Hematopoietic multipotent progenitor cell treated with erythropoietin and hydrocortisone succinate and interleukin-3 and kit ligand, for 4 days (in vitro differentiated cells): ENCODE measurements around the gene P3H1.
"Not testable (repeated sequence)": the region's sequence is repeated elsewhere in the genome, so short reads cannot be mapped to it uniquely, and the experiment has no call there.

Source experiments
- DNase-seq: peaks from one replicate; pipeline ENCODE4 v3.0.0-alpha.2; 2015

P3H1 gene

GRCh38 chr1:42769811-42770210 is 3.0 kb upstream of the P3H1 start:
- DNase-seq, result no peak

DNA sequence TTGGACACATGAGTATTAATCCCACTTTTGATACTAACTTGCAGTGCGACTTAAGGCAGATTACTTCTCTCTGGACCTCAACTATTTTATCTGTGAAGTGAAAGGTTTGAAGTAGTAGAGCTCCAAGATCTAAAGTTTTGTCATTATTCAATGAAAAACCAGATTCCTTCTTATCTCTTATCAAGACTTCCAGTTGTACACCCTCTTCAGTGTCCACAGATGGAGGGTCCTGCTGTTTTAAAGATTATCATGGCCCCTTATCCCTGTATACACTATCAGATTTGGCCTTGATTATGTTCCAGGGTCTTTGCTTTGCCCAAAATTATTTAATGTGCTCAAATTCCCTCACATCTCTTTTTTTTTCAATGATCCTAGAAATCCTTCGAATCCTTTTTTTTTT is 1.3 kb upstream of the P3H1 start:
- DNase-seq, result peak; percentile 35

DNA sequence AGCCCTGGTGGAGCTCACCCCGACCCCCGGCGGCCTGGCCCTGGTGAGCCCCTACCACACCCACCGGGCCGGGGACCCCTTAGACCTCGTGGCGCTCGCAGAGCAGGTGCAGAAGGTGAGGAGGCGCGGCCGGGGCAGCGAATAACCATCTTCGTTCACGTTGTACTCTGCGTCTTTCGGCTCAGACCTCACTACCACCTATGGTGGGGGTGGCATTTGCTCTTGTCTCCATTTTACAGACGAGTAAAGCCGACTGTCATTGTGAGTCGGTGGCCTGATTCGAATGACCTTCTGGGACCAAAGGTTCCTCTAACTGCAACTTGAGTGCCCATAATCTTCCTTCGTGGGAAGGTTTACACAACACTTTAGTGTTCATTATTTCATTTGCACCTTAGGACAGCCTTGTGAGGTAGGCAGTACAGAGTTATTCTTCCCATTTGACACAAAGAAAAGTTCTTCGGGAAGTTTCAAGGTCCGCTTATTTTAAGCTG is 727 bp upstream of the P3H1 start:
- peak; percentile 65 for DNase-seq

DNA sequence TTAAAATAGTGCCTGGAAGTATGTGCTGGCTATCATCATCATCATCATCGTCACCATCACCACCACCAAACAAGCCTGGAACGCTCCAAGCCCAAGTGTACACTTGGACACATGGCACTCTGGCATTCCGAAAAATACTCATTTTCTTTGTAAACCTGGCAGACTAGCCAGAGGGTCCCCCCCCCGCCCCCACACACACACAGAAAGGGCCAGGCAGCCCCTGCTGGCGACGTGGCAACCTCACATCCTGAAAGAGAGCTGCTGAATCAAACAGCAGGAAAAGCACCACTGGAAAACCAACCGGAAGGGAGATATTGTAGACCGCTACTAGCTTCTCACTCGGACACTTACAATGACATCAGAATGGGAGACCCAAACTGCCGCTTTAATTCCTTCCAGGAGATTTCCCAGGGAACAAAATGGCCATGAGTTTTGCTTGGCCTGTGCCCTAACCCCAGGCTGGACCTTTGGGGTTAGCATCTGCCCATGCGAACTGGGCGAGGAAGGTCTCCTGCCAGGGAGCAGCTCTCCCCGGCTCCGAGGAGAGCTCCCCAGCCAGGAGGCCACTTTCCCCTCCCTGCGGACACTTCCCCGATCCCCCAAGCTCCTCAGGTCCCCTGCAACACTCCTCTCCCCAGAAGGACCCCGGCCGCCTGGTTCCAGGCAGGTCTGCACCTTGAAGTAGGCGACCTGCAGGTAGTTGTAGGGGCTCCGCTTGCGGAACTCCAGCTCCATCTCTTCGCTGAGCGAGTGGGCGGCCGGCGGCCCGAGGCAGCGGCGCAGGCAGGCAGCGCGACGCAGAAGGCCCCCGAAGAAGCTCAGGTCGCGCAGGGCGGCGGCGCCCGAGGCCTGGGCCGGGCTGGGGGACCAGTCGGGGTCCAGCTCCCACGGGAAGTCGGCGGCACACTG is 742 bp downstream of the P3H1 start:
- DNase-seq, result peak; percentile 81

DNA sequence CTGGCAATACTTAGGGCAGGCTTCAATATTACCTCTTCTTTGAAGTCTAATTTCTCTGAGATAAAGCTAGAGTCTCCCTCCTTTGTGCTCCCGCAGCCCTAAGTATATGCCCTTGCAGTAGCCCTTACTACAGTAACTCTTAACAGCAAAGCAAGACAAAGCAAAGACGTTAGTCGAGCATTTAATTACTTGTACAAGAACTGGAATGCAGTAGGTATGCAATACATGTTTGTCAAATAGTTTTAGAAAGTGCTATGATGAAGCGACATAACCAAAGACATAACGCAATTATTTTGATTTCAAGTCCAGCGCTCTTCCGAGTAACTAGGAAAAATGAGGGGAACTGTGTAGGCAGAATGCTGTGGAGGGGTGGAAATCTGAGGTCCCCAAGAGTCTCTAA is 1.6 kb downstream of the P3H1 start:
- DNase-seq, result no peak

GRCh38 chr1:42762269-42762668 is 4.6 kb downstream of the P3H1 start:
- no peak for DNase-seq

DNA sequence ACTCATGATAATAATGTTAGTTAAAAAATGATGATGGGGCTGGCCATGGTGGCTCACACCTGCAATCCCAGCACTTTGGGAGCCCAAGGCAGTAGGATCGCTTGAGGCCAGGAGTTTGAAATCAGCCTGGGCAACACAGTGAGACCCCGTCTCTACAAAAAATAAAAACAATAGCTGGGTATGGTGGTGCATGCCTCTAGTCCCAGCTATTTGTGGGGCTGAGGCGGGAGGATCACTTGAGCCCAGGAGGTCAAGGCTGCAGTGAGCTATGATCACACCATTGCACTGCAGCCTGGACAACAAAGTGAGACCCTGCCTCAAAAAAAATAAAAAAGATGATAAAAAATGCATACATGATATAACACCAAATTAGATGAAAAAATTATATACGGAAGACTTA is 5.3 kb downstream of the P3H1 start:
- DNase-seq, result no peak

DNA sequence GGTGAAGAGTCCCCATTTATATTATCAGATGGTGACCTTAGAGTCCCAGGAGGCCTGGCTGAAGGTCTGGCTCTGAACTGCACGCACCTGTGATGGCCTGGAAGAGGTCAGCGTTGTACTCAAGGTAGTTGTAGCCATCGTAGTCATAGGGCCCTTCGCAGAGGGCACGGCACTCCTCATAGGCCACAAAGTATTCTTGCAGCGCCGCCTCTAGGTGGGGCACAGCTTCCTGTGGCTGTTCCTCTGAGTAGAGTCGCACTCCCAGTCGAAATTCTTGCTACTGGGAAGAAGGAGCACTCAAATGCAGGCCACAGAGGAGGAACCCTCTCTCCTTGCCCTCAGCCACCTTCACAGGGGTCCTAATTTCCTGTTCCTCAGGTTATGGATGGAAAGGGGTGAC is 7.7 kb downstream of the P3H1 start:
- peak; percentile 50 for DNase-seq

- peak; percentile 29 for DNase-seq
Measured at GRCh38 chr1:42758641-42759040, 8.2 kb downstream of the P3H1 start.

DNA sequence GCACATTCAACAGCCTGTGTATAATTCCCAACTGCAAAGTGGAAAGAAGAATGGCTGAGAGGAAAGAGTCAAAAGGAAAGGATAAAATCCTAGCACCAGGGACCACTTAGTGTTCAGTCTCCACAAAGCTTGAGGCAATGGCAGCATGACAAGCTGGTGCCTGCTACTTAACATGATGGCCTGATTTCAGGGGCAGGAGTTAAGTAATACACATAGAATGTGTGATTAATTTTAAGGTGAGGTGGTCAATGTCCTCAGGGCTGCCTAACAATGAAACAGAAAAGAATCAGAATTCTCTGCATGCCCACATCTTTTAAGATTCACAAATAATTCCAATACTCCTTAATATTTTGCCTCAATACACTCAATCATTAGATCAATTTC is 8.9 kb downstream of the P3H1 start:
- no peak for DNase-seq

DNA sequence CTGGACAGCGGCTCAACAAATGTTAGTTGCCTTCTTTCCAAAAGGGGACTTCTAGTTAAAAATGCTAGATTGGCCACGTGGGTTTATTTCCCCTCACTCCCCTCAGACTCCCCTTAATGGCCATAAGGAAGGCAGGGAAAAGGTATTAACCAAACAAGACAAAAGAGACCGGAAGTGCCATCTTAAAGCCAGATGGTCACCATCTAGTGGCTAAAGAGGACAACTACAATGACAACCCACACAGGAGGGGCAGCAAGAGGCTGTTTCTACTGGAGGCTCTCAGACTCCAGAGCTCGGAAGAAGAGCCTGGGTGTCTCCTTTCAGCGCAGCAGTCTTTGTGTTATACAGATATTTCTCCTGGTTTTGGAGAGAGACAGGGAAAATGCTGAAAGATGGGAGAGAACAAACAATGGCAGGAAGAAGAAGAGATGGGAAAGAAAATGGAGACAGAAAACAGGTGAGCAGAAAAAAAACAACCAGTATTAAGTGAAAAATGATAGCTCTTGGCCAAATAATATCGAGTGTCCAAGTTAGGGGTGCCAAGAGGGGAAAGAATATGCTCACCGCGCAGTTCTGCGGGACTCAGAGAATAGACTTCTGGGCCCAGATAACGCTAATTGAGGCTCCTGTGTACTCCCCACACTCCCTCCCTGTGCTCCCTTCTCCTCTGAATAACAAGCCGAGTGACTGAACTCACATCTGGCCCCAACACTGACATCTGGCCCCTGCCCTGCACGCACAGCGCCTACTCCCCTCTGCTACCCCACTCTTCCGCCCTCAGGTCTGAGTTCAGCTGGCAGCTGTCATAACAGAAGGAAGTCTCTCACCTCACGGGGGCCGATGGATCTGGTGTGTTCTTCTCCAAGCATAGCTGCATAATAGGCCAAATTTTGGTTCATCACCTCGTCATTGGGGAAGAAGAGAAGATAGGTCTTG is 9.6 kb downstream of the P3H1 start:
- DNase-seq, result peak; percentile 88

- DNase-seq, result no peak
Measured at GRCh38 chr1:42753070-42753469, 13.8 kb downstream of the P3H1 start.

DNA sequence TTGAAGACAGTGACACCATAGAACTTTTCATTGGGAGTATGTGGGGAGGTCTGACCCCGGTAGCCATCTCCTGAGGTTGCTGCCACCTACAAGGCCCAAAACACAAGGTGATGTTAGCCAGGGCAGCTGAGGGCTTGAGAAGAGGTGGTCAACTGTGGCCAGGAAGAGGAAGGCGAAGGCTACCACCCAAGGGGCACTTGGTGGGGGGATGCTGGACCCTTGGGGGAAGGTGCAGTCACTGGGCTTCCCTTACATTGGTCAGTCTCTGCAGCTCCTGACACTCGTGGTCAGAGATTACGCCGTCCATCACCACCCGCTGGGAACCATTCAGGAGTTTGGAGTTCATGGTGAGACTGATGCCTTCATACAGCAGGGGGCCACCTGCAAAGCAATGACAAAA is 14.5 kb downstream of the P3H1 start:
- no peak for DNase-seq

GRCh38 chr1:42751511-42752070 is 15.2 kb downstream of the P3H1 start:
- DNase-seq, result not testable (repeated sequence)

DNA sequence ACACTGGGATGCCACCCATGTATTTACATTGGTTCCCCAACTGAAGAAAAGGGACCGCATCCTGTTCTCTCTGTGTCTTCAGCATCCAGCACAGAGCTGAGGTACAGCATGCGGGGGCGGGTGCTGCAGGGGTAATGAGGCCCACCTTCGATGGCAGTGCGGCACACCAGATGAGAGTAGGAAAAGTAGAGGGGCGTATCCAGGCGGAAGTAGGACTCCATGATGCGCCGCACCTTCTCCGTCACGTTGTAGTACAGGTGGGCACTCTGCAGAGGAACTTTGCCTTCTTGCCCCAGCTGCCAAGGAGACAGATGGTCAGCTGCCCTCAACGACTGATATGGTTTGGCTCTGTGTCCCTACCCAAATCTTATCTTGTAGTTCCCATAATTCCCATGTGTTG is 16.8 kb downstream of the P3H1 start:
- DNase-seq, result no peak

GRCh38 chr1:42748461-42749410 is 18.1 kb downstream of the P3H1 start:
- no peak for DNase-seq

- no peak for DNase-seq
Measured at GRCh38 chr1:42748021-42748420, 18.8 kb downstream of the P3H1 start.

GRCh38 chr1:42747125-42747524 is 19.7 kb downstream of the P3H1 start:
- DNase-seq, result peak; percentile 72

DNA sequence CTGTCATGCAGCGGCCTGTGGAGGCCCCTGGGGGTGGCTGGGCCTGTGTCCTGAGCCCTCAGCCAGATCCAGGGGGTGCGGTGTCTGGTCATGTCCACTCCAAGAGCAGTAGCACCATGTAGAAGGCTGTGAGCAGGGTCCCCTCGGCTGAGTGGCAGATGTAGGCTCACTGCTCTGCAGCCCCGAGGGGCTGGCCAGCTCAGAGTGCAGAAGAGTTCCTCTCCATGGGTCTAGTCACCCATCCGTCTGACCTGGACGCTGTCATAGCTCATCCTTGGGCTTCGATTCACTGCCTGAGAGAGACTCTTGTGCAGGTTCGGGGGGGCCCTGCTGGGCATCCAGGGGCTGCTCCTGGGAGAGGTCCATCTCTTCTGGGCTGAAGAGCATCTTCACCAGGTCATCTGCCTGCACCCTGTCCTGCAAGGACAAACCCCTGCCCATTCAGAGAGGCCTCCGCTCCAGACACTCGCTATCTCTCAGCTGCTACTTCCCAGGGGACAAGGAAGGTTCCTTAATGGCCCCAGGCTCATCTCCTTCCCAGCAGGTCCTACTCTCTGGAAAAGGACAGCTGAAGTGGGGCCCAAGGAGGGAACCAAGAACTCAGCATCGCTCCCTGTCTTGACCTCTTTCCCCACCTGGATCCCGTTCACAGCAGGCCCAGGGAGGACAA is 20.3 kb downstream of the P3H1 start:
- DNase-seq, result no peak

DNA sequence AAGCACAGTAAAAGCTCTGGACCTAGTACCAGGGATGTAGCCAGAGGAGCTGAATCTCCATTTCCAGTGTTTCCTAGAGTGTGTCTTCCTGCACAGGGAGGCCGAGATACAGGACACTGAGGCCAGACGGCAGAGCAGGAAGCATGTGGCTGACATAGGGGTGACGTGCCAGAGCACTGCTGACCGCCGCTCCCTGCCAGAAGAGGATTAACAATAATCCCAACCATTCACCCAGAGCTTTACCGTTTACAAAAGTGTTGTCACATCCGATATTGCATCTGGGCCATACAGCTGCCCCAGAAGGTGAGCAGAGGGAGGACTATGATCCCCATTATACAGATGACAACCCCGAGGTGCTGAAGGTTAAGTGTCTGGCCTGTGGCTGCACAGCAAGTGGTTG is 21.0 kb downstream of the P3H1 start:
- DNase-seq, result no peak

DNA sequence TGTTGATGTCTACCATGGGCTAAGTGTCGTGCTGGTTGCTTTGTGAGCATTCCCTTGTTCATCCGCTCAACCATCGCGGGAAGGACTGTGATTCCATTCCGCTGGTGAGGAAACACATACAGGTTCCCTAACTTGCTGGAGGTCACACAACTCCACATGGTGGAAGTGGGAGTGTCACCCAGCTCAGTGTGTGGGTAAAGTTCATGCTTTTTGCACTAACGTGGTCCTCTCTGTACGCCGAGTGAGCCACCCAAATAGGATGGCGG is 22.7 kb downstream of the P3H1 start:
- no peak for DNase-seq
